ENCODE measurements around the gene MYCBPAP. TPM values are rescaled to one million over a fixed set of nuclear protein-coding genes. Genes with fewer than 3 reads are reported as not detected.

MYCBPAP gene
- total RNA-seq, 1 experiment from 2014 or later: 0.52 TPM

DNA sequence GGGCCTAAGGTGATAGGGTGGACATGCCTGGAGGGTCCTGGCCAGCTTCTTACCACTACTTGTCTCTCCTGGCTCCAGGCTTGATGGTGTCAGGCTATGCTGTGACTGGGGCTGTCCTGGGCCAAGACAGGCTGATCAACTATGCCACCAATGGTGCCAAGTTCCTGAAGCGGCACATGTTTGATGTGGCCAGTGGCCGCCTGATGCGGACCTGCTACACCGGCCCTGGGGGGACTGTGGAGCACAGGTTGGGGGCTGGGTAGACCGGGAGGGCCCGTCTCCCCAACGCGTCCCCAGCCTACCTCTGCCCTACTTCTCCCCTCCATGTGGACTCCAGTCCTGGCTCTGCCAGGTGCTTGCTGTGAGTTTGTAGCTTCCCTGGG, 43.2 kb downstream of the MYCBPAP start:
- intact Hi-C loops (cut with micrococcal nuclease; ENCODE audit: unreplicated experiment): no loop called here
- H3K36me3 Mint-ChIP-seq (ENCODE audit: insufficient read depth, unreplicated experiment): peaks cover 8% of the 10 kb centered on the region
- no TSS peak for BruUV-seq (replicated peaks)
- no peaks in the 10 kb centered on the region for H3K4me1 Mint-ChIP-seq (ENCODE audit: low read depth, unreplicated experiment)
- no peak overlapping the region for H3K27ac Mint-ChIP-seq (ENCODE audit: unreplicated experiment)
- H3K27me3 Mint-ChIP-seq (ENCODE audit: unreplicated experiment): no peaks in the 10 kb centered on the region
- DNase-seq: no peak
- H3K9me3 Mint-ChIP-seq (ENCODE audit: low read depth, unreplicated experiment): no peaks in the 10 kb centered on the region
- CTCF ChIA-PET: interaction anchor here (0.6 to 1.5 kb wide), 18 partner anchors 8 to 254 kb away, joined by 3 to 30 read pairs (median 5); partner anchors contain the start of genes CACNA1G and LUC7L3
- TF ChIP-seq, protein P1, sequence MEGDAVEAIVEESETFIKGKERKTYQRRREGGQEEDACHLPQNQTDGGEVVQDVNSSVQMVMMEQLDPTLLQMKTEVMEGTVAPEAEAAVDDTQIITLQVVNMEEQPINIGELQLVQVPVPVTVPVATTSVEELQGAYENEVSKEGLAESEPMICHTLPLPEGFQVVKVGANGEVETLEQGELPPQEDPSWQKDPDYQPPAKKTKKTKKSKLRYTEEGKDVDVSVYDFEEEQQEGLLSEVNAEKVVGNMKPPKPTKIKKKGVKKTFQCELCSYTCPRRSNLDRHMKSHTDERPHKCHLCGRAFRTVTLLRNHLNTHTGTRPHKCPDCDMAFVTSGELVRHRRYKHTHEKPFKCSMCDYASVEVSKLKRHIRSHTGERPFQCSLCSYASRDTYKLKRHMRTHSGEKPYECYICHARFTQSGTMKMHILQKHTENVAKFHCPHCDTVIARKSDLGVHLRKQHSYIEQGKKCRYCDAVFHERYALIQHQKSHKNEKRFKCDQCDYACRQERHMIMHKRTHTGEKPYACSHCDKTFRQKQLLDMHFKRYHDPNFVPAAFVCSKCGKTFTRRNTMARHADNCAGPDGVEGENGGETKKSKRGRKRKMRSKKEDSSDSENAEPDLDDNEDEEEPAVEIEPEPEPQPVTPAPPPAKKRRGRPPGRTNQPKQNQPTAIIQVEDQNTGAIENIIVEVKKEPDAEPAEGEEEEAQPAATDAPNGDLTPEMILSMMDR (IDR thresholded peaks at IDR 0.05; ENCODE audit: unreplicated experiment): no peak
- H3K4me3 Mint-ChIP-seq (ENCODE audit: low read depth, unreplicated experiment): no peak overlapping the region

- peaks cover 8% of the 10 kb centered on the region for H3K36me3 Mint-ChIP-seq (ENCODE audit: insufficient read depth, unreplicated experiment)
- no TSS peak for BruUV-seq (replicated peaks)
- CTCF ChIA-PET: interaction anchor here (1.1 kb wide), 1 partner anchor 231 kb away, joined by 3 read pairs; no protein-coding TSS in a partner anchor
Measured at GRCh38 chr17:50551884-50552283, 43.6 kb downstream of the MYCBPAP start.

DNA sequence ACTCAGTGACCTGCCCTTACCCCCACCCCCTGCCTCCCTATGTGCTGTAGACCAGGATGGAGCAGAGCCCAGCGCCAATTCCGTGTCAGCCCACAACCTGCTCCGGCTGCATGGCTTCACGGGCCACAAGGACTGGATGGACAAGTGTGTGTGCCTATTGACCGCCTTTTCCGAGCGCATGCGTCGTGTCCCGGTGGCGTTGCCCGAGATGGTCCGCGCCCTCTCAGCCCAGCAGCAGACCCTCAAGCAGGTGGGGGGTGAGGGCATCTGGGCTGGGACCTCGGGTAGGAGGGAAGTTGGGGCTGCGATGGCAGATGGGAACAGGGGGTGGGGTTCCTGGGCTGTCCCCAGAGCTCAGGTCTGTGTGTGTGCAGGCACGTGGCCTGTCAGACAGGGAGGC, 46.0 kb downstream of the MYCBPAP start:
- H3K27ac Mint-ChIP-seq (ENCODE audit: unreplicated experiment): no peak overlapping the region
- peaks cover 25% of the 10 kb centered on the region for H3K27me3 Mint-ChIP-seq (ENCODE audit: unreplicated experiment)
- CTCF ChIA-PET: no interaction called here
- H3K4me3 Mint-ChIP-seq (ENCODE audit: low read depth, unreplicated experiment): no peak overlapping the region
- TF ChIP-seq, protein P1 (IDR thresholded peaks at IDR 0.05; ENCODE audit: unreplicated experiment): no peak
- no TSS peak for BruUV-seq (replicated peaks)
- H3K9me3 Mint-ChIP-seq (ENCODE audit: low read depth, unreplicated experiment): no peaks in the 10 kb centered on the region
- no peaks in the 10 kb centered on the region for H3K4me1 Mint-ChIP-seq (ENCODE audit: low read depth, unreplicated experiment)
- no peak for DNase-seq
- intact Hi-C loops (cut with micrococcal nuclease; ENCODE audit: unreplicated experiment): no loop called here
- H3K36me3 Mint-ChIP-seq (ENCODE audit: insufficient read depth, unreplicated experiment): no peaks in the 10 kb centered on the region

More at GRCh38 chr17:50551884-50552283, 43.6 kb downstream of the MYCBPAP start:
- no peak overlapping the region for H3K27ac Mint-ChIP-seq (ENCODE audit: unreplicated experiment)
- H3K4me1 Mint-ChIP-seq (ENCODE audit: low read depth, unreplicated experiment): no peaks in the 10 kb centered on the region
- no peaks in the 10 kb centered on the region for H3K9me3 Mint-ChIP-seq (ENCODE audit: low read depth, unreplicated experiment)
- no peak overlapping the region for H3K4me3 Mint-ChIP-seq (ENCODE audit: low read depth, unreplicated experiment)
- H3K27me3 Mint-ChIP-seq (ENCODE audit: unreplicated experiment): peaks cover 2% of the 10 kb centered on the region
- TF ChIP-seq, protein P1 (IDR thresholded peaks at IDR 0.05; ENCODE audit: unreplicated experiment): no peak
- no peak for DNase-seq
- intact Hi-C loops (cut with micrococcal nuclease; ENCODE audit: unreplicated experiment): no loop called here

DNA sequence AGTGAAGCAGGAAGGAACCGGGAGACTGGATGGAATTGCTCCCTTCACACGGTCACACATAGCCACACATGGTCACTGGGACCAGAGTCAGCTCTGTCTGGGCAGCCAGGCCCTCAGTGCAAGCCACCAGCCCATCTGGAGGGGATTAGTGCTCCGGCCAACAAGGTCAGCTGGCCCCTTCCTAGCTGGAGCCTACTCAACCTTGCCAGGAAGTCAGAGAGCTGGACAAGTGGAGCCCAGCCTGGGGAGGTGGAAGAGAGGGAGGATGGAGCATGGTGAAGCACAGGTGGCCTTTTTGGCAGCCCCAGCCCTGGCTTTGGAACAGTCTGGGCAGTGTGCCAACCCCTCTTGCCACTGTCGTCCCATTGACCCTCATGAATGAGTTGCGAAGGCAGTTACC, 48.6 kb downstream of the MYCBPAP start:
- DNase-seq: no peak
- TF ChIP-seq, protein P1 (IDR thresholded peaks at IDR 0.05; ENCODE audit: unreplicated experiment): no peak
- BruUV-seq (replicated peaks): no TSS peak
- H3K4me1 Mint-ChIP-seq (ENCODE audit: low read depth, unreplicated experiment): no peaks in the 10 kb centered on the region
- H3K4me3 Mint-ChIP-seq (ENCODE audit: low read depth, unreplicated experiment): no peak overlapping the region
- no peaks in the 10 kb centered on the region for H3K36me3 Mint-ChIP-seq (ENCODE audit: insufficient read depth, unreplicated experiment)
- H3K9me3 Mint-ChIP-seq (ENCODE audit: low read depth, unreplicated experiment): no peaks in the 10 kb centered on the region
- H3K27ac Mint-ChIP-seq (ENCODE audit: unreplicated experiment): no peak overlapping the region
- intact Hi-C loops (cut with micrococcal nuclease; ENCODE audit: unreplicated experiment): no loop called here
- H3K27me3 Mint-ChIP-seq (ENCODE audit: unreplicated experiment): peaks cover 44% of the 10 kb centered on the region
- CTCF ChIA-PET: interaction anchor here (0.6 kb wide), 1 partner anchor 122 kb away, joined by 3 read pairs; no protein-coding TSS in a partner anchor
